RKO (cell line): Measurements from ENCODE around the gene TUBGCP6.

ENCODE experiments used
- DNase-seq: peaks from one replicate; pipeline ENCODE4 v3.0.0-alpha.2; 2016; ENCODE audit warnings: low spot score

TUBGCP6 gene

GRCh38 chr22:50262973-50263617, 18.3 kb upstream of the TUBGCP6 start:
- no peak for DNase-seq

- peak; percentile 57 for DNase-seq
These were observed 17.7 kb upstream of the TUBGCP6 start for GRCh38 chr22:50262460-50262911.

GRCh38 chr22:50261615-50262459, 17.0 kb upstream of the TUBGCP6 start, which contains the start of gene MAPK12:
MAPK12 (minus strand) TSS chr22:50261683; CDS start chr22:50261509, 174 bp downstream.
- peak; percentile 51 for DNase-seq

GRCh38 chr22:50260801-50261614, 16.2 kb upstream of the TUBGCP6 start:
- DNase-seq, result peak; percentile 63

- peak; percentile 54 for DNase-seq
These were observed 15.6 kb upstream of the TUBGCP6 start for GRCh38 chr22:50260434-50260800.

- no peak for DNase-seq
These were observed 14.5 kb upstream of the TUBGCP6 start for GRCh38 chr22:50259302-50259701.

GRCh38 chr22:50258361-50259292, 13.8 kb upstream of the TUBGCP6 start:
- DNase-seq, result no peak

GRCh38 chr22:50257451-50258360, 12.9 kb upstream of the TUBGCP6 start:
- no peak for DNase-seq

GRCh38 chr22:50257041-50257440, 12.2 kb upstream of the TUBGCP6 start:
- DNase-seq, result no peak

- no peak for DNase-seq
These were observed 11.5 kb upstream of the TUBGCP6 start for GRCh38 chr22:50256258-50256862.

- no peak for DNase-seq
These were observed 10.8 kb upstream of the TUBGCP6 start for GRCh38 chr22:50255607-50256006.

GRCh38 chr22:50255099-50255498, 10.3 kb upstream of the TUBGCP6 start:
- no peak for DNase-seq

- no peak for DNase-seq
These were observed 9.1 kb upstream of the TUBGCP6 start for GRCh38 chr22:50253941-50254340.

GRCh38 chr22:50253046-50253915, 8.5 kb upstream of the TUBGCP6 start:
- DNase-seq, result no peak

- peak; percentile 73 for DNase-seq
These were observed 7.5 kb upstream of the TUBGCP6 start for GRCh38 chr22:50252082-50253045.

GRCh38 chr22:50251477-50252081, 6.8 kb upstream of the TUBGCP6 start:
- DNase-seq, result no peak
